ENCODE results near the gene VPS39.

DNA sequence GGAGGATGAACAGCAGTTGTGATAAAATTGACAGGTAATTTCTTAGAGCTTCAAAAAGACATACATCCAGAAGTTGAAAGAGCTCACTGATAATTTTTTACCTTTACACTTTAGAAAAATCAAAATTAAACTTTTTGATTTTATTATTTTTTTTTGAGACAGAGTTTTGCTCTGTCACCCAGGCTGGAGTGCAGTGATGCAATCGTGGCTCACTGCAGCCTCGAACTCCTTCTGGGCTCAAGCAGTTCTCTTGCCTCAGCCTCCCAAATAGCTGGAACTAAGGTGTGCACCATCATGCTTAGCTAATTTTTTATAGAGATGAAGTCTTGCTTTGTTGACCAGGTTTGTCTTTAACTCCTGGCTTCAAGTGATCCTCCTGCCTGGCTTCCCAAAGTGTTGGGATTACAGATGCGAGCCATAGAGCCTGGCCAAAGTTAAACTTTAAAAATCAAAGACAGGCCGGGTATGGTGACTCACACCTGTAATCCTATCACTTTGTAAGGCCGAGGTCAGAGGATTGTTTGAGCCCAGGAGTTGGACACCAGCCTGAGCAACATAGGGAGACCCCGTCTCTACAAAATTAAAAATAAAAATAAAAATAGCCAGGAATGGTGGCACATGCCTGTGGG, 73.4 kb downstream of the VPS39 start:
- TF ChIP-seq CTCF (IDR thresholded peaks at IDR 0.05; ENCODE audit: low read depth, low read length, poor library complexity, severe bottlenecking) = no peak
- no peak for TF ChIP-seq EZH2phosphoT487 (IDR thresholded peaks at IDR 0.05; ENCODE audit: borderline replicate concordance, low read length)
